Measurements from ENCODE around the gene MAPKAPK3. TPM values are rescaled to one million over a fixed set of nuclear protein-coding genes. Genes with fewer than 3 reads are reported as not detected.

MAPKAPK3 gene
- 19.4 TPM for polyA plus RNA-seq (2013, experiment 1 of 2)
- 19.2 TPM for polyA plus RNA-seq (2013, experiment 2 of 2)

DNA sequence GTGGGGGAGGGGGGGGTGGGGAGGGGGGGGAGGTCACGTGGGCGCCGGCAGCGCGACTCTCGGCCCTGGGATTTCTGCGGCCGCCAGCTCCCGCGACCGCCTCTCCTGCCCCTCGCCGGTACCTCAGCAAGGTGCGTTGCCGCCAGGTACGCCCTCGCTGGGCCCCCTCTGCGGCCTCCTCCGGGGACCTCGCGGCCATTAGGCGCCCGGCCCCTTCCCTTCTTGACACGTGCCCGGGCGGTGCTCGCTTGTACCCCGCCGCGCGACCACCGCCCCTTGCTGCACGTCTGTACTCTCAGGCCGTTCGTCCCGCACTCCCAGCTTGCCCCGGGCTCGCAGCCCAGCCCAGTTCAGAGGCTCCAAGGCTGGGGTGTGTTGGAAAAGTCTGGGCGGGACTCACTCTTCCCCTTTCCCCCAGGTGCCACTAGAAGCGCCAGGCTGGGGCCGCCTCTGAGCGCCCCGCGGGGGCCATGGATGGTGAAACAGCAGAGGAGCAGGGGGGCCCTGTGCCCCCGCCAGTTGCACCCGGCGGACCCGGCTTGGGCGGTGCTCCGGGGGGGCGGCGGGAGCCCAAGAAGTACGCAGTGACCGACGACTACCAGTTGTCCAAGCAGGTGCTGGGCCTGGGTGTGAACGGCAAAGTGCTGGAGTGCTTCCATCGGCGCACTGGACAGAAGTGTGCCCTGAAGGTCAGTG, at the start of gene MAPKAPK3:
Gene MAPKAPK3 (plus strand): TSS at position 56 of the 696 bp plus-strand sequence. CDS start 415 bp downstream, at position 471.
- Histone ChIP-seq H3K4me1 (ENCODE audit: control insufficient read depth, insufficient read depth, low read length, poor library complexity, severe bottlenecking) (peaks cover 13% of the 10 kb centered on the region), H3K27ac (ENCODE audit: low read depth, low read length, severe bottlenecking) (peak within 1 kb of the TSS; percentile 59), H3K36me3 (ENCODE audit: control insufficient read depth, insufficient read depth, low read length) (no peaks in the 10 kb centered on the region), H3K4me3 (ENCODE audit: extremely low read depth, insufficient read depth, low read length, poor library complexity, severe bottlenecking) (peak within 1 kb of the TSS; percentile 62), H3K9me3 (ENCODE audit: control insufficient read depth, low read length) (no peaks in the 10 kb centered on the region)
- WGBS, 2 experiments (ENCODE audit: insufficient coverage in 2 of 2), result 3% methylated on average over 46 to 51 of the region's 58 CpGs

DNA sequence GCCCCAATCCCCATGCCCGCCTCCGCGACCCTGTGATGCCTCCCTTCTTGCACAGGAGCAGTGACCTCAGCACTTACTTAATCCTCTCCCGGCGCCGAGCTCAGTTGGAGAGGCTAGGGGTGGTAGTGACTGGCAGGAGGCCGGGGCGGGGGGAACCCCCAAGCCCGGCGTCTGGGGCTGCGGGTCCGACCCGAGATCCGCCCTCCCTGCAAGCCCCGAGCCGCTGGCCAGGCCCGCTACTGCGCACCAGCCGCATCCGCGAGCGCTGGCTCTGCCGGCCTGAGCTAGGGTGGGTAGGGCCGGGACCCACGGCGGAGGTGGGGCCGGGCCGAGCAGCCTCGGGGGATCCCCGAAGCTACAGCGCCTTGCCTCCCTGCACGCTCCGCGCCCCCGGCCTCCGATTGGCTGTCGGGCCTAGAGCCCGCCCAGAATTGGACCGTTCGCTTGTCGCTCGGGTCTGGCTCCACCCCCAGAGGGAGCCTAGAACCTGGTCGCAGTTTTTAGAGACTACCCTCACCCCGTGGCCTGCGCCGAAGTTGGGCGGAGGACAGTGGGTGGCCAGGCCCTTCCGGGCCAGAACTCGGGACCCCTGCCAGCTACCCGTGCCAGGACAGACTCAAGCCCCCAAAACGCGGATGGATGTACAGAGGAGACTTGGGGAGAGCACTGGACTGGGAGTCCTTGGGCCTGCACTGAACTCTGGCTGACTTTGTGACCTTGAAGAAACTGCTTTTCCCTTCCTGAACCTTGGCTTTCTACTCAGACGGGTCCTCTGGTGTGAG, 49.4 kb upstream of the MAPKAPK3 start, which contains the start of gene C3orf18:
Gene C3orf18 (minus strand): TSS at position 362 of the 782 bp plus-strand sequence. CDS start 2,048 bp downstream, outside the sequence.
- no peaks in the 10 kb centered on the region for H3K9me3 ChIP-seq (ENCODE audit: control insufficient read depth, low read length)
- peak within 1 kb of the TSS; percentile 90 for H3K4me3 ChIP-seq (ENCODE audit: extremely low read depth, insufficient read depth, low read length, poor library complexity, severe bottlenecking)
- WGBS, 2 experiments (ENCODE audit: insufficient coverage in 2 of 2), result 6 to 7% methylated on average over 36 to 37 of the region's 53 CpGs
- H3K36me3 ChIP-seq (ENCODE audit: control insufficient read depth, insufficient read depth, low read length), result no peaks in the 10 kb centered on the region
- H3K27ac ChIP-seq (ENCODE audit: low read depth, low read length, severe bottlenecking), result no peak within 1 kb of the TSS
- H3K4me1 ChIP-seq (ENCODE audit: control insufficient read depth, insufficient read depth, low read length, poor library complexity, severe bottlenecking), result peaks cover 5% of the 10 kb centered on the region

GRCh38 chr3:50568947-50569749, 47.8 kb upstream of the MAPKAPK3 start, which contains the start of gene HEMK1:
Gene HEMK1 (plus strand): TSS chr3:50569522. CDS start chr3:50571105, 1,583 bp downstream.
- no peaks in the 10 kb centered on the region for H3K9me3 ChIP-seq (ENCODE audit: control insufficient read depth, low read length)
- 0% methylated on average over 41 of the region's 55 CpGs for WGBS, 2 experiments (ENCODE audit: insufficient coverage in 2 of 2)
- peak within 1 kb of the TSS; percentile 84 for H3K27ac ChIP-seq (ENCODE audit: low read depth, low read length, severe bottlenecking)
- peak within 1 kb of the TSS; percentile 90 for H3K4me3 ChIP-seq (ENCODE audit: extremely low read depth, insufficient read depth, low read length, poor library complexity, severe bottlenecking)
- H3K36me3 ChIP-seq (ENCODE audit: control insufficient read depth, insufficient read depth, low read length), result peaks cover 3% of the 10 kb centered on the region
- H3K4me1 ChIP-seq (ENCODE audit: control insufficient read depth, insufficient read depth, low read length, poor library complexity, severe bottlenecking), result peaks cover 5% of the 10 kb centered on the region

DNA sequence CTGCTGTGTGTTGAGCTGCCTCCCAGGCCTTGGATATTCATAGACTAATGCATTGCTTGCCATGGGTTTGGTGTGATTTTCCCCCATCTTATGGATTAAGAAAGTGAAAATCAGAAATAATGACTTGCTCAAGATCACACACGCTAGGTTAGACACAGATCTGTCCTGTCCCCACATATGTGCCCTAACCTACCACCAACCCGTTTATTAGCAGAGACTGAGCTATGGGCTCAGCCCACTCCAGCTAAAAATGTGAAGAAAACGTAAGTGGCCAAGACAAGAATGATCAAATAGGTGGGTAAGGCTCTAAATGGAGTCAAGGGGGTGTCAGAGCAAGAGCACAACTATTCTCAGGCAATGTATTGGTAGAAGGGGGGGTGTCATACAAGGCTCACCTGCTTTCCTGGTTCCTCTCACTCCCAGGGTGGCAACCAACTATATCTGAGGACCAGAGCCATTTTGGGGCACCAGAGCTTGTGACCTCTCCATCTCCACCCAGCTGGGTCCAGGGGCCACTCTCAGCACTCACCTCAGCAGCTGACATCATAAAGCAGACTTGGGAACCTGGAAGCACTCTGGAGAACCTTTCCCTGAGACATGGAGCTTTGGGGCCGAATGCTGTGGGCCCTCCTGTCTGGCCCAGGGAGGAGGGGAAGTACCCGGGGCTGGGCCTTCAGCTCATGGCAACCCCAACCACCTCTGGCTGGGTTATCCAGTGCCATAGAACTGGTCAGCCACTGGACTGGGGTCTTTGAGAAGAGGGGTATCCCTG, 46.3 kb upstream of the MAPKAPK3 start:
- Histone ChIP-seq H3K9me3 (ENCODE audit: control insufficient read depth, low read length) (no peaks in the 10 kb centered on the region), H3K4me3 (ENCODE audit: extremely low read depth, insufficient read depth, low read length, poor library complexity, severe bottlenecking) (peak overlapping the region; percentile 90), H3K27ac (ENCODE audit: low read depth, low read length, severe bottlenecking) (no peak overlapping the region), H3K36me3 (ENCODE audit: control insufficient read depth, insufficient read depth, low read length) (peaks cover 3% of the 10 kb centered on the region), H3K4me1 (ENCODE audit: control insufficient read depth, insufficient read depth, low read length, poor library complexity, severe bottlenecking) (peaks cover 5% of the 10 kb centered on the region)
- 100% methylated on average over 2 of the region's 5 CpGs for WGBS, 2 experiments (ENCODE audit: insufficient coverage in 2 of 2)

GRCh38 chr3:50571486-50571885, 45.5 kb upstream of the MAPKAPK3 start:
- H3K4me3 ChIP-seq (ENCODE audit: extremely low read depth, insufficient read depth, low read length, poor library complexity, severe bottlenecking), result no peak overlapping the region
- no peaks in the 10 kb centered on the region for H3K9me3 ChIP-seq (ENCODE audit: control insufficient read depth, low read length)
- no peak overlapping the region for H3K27ac ChIP-seq (ENCODE audit: low read depth, low read length, severe bottlenecking)
- peaks cover 5% of the 10 kb centered on the region for H3K4me1 ChIP-seq (ENCODE audit: control insufficient read depth, insufficient read depth, low read length, poor library complexity, severe bottlenecking)
- WGBS, 2 experiments (ENCODE audit: insufficient coverage in 2 of 2), result 93 to 100% methylated on average over 3 to 4 of the region's 4 CpGs
- H3K36me3 ChIP-seq (ENCODE audit: control insufficient read depth, insufficient read depth, low read length), result peaks cover 7% of the 10 kb centered on the region

GRCh38 chr3:50572158-50572557, 44.8 kb upstream of the MAPKAPK3 start:
- no peak overlapping the region for H3K4me3 ChIP-seq (ENCODE audit: extremely low read depth, insufficient read depth, low read length, poor library complexity, severe bottlenecking)
- H3K36me3 ChIP-seq (ENCODE audit: control insufficient read depth, insufficient read depth, low read length), result peaks cover 7% of the 10 kb centered on the region
- H3K4me1 ChIP-seq (ENCODE audit: control insufficient read depth, insufficient read depth, low read length, poor library complexity, severe bottlenecking), result peaks cover under 1% of the 10 kb centered on the region
- no peaks in the 10 kb centered on the region for H3K9me3 ChIP-seq (ENCODE audit: control insufficient read depth, low read length)
- WGBS, 2 experiments (ENCODE audit: insufficient coverage in 2 of 2), result 38 to 40% methylated on average over 1 of the region's 1 CpG
- no peak overlapping the region for H3K27ac ChIP-seq (ENCODE audit: low read depth, low read length, severe bottlenecking)

DNA sequence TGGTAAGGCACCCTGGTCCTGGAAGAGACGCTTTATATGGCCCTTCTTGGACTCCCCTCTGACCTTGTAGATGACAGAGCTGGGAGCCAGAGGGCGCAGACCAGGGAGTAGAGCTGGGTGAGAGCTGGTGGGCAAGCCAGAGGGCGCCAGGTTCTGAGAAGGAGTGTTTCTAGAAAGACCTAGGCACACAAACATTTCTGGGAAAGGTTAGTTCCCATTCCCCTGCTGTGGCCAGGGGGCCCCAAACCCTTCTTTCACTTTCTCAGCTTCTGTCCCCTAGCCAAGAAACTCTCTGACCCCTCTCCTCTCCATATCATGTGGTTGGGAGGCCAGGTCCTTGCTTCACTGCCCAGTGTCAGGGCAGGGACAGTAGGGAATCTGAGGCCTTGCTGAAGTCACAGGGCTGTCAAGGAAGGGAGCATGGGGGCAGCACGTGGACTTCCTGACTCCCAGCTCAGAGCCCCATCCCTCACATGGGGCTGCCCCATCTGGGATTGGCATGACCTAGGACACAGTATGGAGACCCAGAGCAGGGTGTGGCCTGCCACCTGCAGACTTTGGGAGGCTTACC, 44.1 kb upstream of the MAPKAPK3 start:
- Histone ChIP-seq H3K9me3 (ENCODE audit: control insufficient read depth, low read length) (no peaks in the 10 kb centered on the region), H3K4me1 (ENCODE audit: control insufficient read depth, insufficient read depth, low read length, poor library complexity, severe bottlenecking) (no peaks in the 10 kb centered on the region), H3K4me3 (ENCODE audit: extremely low read depth, insufficient read depth, low read length, poor library complexity, severe bottlenecking) (no peak overlapping the region), H3K27ac (ENCODE audit: low read depth, low read length, severe bottlenecking) (no peak overlapping the region), H3K36me3 (ENCODE audit: control insufficient read depth, insufficient read depth, low read length) (peaks cover 12% of the 10 kb centered on the region)
- 86 to 90% methylated on average over 3 of the region's 4 CpGs for WGBS, 2 experiments (ENCODE audit: insufficient coverage in 2 of 2)

DNA sequence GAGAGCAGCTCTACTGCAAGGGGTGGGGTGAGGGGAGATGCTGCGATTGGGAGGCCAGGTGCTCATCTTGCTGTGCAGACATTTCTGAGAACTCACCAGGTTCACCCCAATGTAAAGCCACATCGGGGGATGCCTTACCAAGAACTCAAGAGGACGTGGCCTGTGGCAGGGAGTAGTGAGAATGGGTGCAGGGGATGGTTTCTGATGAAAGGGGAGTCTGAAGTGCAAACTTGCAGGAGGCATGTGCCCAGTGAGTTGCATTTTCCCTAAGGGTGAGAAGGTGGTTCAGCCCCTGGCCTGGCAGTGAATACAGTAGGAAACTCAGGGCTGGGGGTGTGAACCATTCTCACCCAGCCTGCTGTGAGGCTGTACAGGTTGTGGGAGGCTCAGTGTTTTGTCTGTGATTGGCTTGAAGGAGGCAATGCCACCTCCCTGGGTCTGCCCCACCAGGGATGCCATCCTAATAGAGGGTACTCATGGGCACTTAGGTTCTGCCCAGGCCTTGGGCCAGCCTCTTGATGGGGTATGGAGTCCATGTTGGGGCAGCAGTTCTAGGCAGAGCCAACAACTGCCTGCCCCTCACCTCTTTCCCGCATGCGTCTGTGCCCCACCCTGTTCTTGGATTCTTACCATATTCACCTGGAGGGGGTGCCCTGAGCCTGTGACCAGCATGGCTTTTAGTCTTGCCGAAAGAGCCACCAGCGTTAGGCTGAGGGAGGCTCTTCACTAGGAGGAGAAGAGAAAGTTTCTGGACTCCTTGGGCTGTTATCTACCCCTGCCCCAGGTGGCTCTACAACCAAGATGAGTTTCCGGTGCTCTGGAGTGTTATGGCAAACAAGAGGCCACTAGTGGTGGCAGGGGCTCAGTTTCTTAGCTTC, 43.1 kb upstream of the MAPKAPK3 start:
- Histone ChIP-seq H3K36me3 (ENCODE audit: control insufficient read depth, insufficient read depth, low read length) (peaks cover 16% of the 10 kb centered on the region), H3K27ac (ENCODE audit: low read depth, low read length, severe bottlenecking) (no peak overlapping the region), H3K9me3 (ENCODE audit: control insufficient read depth, low read length) (no peaks in the 10 kb centered on the region), H3K4me3 (ENCODE audit: extremely low read depth, insufficient read depth, low read length, poor library complexity, severe bottlenecking) (no peak overlapping the region), H3K4me1 (ENCODE audit: control insufficient read depth, insufficient read depth, low read length, poor library complexity, severe bottlenecking) (no peaks in the 10 kb centered on the region)
- WGBS, 2 experiments (ENCODE audit: insufficient coverage in 2 of 2), result 84 to 96% methylated on average over 6 to 7 of the region's 8 CpGs

GRCh38 chr3:50574444-50574831, 42.5 kb upstream of the MAPKAPK3 start:
- no peak overlapping the region for H3K4me3 ChIP-seq (ENCODE audit: extremely low read depth, insufficient read depth, low read length, poor library complexity, severe bottlenecking)
- no peak overlapping the region for H3K27ac ChIP-seq (ENCODE audit: low read depth, low read length, severe bottlenecking)
- H3K4me1 ChIP-seq (ENCODE audit: control insufficient read depth, insufficient read depth, low read length, poor library complexity, severe bottlenecking), result no peaks in the 10 kb centered on the region
- peaks cover 16% of the 10 kb centered on the region for H3K36me3 ChIP-seq (ENCODE audit: control insufficient read depth, insufficient read depth, low read length)
- H3K9me3 ChIP-seq (ENCODE audit: control insufficient read depth, low read length), result no peaks in the 10 kb centered on the region
- no CpG with 5 or more reads among the region's 1 CpG for WGBS, 2 experiments (ENCODE audit: insufficient coverage in 2 of 2)
